SHP77 treated with DMSO at 0.1 percent for 48 hours (cell line): ENCODE measurements around the gene OR6C76.

Source experiments
- DNase-seq: peaks from one replicate; lab custom pipeline; 2025; lab: John Stamatoyannopoulos, UW

OR6C76 gene

DNA sequence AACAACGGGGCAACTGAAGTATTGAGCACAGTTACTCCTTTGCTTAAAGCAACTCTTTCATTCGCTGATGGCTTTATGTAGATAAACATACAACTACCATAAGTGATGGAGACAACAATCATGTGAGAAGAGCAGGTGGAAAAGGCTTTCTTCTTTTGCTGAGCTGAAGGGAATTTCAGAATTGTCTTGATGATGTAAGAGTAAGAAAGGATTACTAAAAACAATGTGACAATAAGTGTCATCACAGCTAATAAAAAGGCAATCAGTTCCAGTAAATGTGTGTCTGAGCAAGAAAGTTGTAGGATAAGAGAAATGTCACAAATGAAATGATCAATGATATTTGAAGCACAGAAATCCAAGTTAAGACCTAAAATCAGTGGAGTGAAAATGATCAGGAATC is 43.2 kb downstream of the OR6C76 start:
- DNase-seq: no peak

DNA sequence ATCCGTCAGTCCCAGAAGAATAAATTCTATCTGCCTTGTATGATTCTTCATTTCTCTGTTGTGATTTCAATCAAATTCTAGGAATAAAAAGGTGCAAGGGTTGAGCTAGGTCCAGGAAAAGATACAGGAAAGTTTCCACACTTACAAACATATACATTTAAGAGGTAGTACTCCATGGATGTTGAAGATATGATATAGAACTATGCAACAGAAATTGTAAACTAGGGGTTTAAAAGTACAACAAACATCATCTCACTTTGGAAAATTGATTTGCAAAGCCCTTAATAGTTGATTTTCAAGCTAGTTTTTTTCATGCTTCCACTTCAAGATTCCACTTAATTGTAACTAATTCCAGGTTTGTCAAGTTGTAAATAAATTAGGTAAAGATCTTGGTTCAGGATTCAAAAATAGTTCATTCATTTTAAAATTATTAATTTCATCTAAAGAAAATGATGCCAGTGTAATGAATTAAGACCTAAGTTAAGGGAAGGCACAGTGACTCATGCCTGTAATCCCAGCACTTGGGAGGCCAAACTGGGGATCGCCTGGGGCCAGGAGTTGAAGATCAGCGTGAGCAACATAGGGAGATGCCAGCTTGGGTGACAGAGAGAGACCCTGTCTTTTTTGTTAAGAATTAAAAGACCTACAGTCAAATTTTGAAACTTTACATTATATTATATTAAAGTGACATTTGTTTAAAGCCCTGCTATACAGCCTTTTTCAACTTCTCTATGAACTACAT is 44.2 kb downstream of the OR6C76 start, which contains the start of gene OR6C70:
OR6C70 (minus strand) TSS at position 51 of the 742 bp plus-strand sequence; CDS start at position 51, 0 bp downstream.
- no peak for DNase-seq

DNA sequence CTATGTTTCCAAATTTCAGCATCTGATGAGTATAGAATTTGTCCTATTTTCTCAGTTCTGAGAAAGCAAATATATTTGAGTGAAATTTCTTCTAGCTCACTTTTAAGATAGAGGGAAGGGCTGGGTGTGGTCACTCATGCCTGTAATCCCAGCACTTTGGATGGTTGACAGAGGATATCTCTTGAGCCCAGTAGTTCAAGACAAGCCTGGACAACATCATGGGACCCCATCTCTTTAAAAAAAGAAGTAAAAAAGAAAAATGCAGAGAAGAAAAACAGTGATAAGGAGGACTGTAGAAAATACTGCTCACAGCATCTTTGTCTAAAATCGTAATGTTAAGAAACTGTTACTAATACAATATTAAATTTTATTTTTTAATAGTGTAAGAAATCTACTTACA is 46.2 kb downstream of the OR6C76 start:
- no peak for DNase-seq
